ENCODE results near the gene SERTAD1. TPM values are rescaled to one million over a fixed set of nuclear protein-coding genes. Genes with fewer than 3 reads are reported as not detected.
A peak's percentile ranks its signal among the peaks of the same experiment; 100 is the strongest.

Gene SERTAD1
- total RNA-seq, 2 experiments from 2014 or later, result 9.3 to 10.1 TPM

DNA sequence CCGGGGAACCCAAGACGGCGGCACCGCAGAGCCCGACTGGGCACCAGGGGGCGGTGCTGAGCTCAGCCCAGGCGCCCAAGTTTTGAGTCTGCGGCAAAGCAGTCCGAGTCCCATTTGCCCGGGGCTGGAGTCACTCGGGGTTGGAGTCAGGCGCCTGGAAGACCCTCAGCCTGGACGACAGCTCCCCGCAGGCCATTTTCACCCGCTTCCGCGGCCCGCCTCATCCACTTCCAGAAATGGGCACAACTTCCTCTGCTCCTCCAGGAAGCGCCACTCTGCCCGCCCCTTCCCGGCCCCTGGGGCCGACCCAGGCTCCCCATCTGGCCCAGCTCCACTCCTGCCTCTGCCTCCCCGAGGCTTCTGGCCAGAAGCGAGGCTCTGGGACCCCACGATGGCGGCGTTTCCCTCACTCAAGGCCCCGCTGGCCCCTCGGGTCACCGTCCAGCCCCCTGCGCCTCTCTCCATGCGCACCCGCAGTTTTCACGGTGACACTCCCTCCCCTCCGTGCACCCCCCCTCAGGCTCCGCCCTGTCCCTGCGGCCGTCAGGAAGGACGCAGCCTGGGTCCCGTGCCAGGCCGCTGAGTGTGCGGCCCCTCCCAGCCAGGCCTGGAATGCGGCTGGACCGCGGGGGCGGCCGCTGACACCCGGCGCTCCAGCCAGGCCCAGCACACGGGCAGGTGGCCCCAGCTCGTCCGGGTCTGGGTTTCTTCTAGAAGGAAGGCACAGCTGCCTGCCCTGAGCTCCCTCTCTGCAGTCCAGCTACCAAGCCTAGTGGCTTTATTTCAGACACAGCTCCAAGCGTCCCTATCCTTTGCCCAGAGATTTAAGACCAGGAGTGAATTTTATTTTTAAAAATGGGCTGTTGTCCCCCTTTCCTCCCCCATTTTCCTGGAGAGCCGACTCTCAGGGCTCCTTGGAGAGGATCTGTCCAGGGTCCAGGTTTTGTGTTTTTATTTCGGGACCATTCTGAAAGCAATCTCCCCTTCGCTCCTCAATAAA lies 4.7 kb downstream of the SERTAD1 start:
- DNase-seq (peak; percentile 76), ATAC-seq (peak; percentile 48)
- no peaks in the 10 kb centered on the region for H3K27me3 Mint-ChIP-seq (ENCODE audit: low read depth)
- H3K36me3 Mint-ChIP-seq (ENCODE audit: low read depth), result peaks cover 20% of the 10 kb centered on the region
- ChIA-PET CTCF (interaction anchor here (0.7 to 4.2 kb wide), 27 partner anchors 9 to 1019 kb away, joined by 3 to 38 read pairs (median 5); partner anchors contain the start of genes BLVRB, C19orf47, DMAC2 and PLD3), POLR2A (interaction anchor here (0.7 to 1.9 kb wide), 13 partner anchors 8 to 233 kb away, joined by 3 to 24 read pairs (median 4); partner anchors contain the start of genes BLVRB, C19orf47, PLD3 and PRX)
- peak overlapping the region; percentile 80 for H3K4me3 Mint-ChIP-seq
- peak overlapping the region; percentile 92 for H3K27ac Mint-ChIP-seq
- no peaks in the 10 kb centered on the region for H3K9me3 Mint-ChIP-seq (ENCODE audit: insufficient read depth)
- H3K4me1 Mint-ChIP-seq (ENCODE audit: low read depth), result peaks cover 47% of the 10 kb centered on the region

DNA sequence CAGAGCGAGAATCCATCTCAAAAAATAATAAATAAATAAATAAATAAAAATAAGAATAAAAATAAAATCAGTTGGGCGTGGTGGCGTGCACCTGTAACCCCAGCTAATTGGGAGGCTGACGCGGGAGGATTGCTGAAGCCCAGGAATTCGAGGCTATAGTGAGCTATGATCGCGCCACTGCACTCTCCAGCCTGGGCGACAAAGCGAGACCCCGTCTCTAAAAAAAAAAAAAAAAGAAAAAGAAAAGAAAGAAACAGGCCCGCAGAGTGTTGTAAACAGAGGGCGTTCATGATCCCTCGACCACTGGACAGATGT lies 5.4 kb downstream of the SERTAD1 start:
- Mint-ChIP-seq H3K4me1 (ENCODE audit: low read depth) (peaks cover 49% of the 10 kb centered on the region), H3K27ac (peak overlapping the region; percentile 92), H3K9me3 (ENCODE audit: insufficient read depth) (no peaks in the 10 kb centered on the region), H3K27me3 (ENCODE audit: low read depth) (no peaks in the 10 kb centered on the region), H3K4me3 (peak overlapping the region; percentile 80), H3K36me3 (ENCODE audit: low read depth) (peaks cover 20% of the 10 kb centered on the region)
- no peak for DNase-seq
- CTCF ChIA-PET, result interaction anchor here (0.7 to 4.2 kb wide), 26 partner anchors 9 to 1019 kb away, joined by 3 to 38 read pairs (median 6); partner anchors contain the start of genes BLVRB, C19orf47, DMAC2 and PLD3
- POLR2A ChIA-PET, result interaction anchor here (0.6 to 1.9 kb wide), 13 partner anchors 10 to 1583 kb away, joined by 3 to 24 read pairs (median 4); partner anchors contain the start of genes BLVRB, C19orf47, PLD3 and SERTAD3
- ATAC-seq, result no peak

DNA sequence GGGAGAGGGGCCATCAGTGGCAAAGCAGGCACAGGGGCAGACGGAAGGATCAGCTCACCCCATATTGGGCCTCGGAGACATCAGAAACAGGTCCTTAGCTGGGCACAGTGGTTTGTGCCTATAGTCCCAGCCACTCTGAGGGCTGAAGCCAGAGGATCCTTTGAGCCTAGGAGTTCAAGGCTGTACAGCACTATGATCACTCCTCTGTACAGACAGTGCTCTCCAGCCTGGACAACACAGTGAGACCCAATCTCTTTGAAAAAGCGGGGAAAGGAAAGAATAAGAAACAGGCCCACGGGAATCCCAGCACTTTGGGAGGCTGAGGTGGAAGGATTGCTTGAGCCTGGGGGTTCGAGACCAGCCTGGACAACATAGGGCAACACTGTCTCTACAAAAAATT lies 6.0 kb downstream of the SERTAD1 start:
- ATAC-seq (no peak), DNase-seq (no peak)
- Mint-ChIP-seq H3K27ac (peak overlapping the region; percentile 58), H3K36me3 (ENCODE audit: low read depth) (peaks cover 18% of the 10 kb centered on the region), H3K27me3 (ENCODE audit: low read depth) (no peaks in the 10 kb centered on the region), H3K4me3 (peak overlapping the region; percentile 47), H3K4me1 (ENCODE audit: low read depth) (peaks cover 50% of the 10 kb centered on the region), H3K9me3 (ENCODE audit: insufficient read depth) (no peaks in the 10 kb centered on the region)
- POLR2A ChIA-PET, result interaction anchor here (0.6 to 1.9 kb wide), 7 partner anchors 11 to 1582 kb away, joined by 3 to 24 read pairs (median 5); partner anchors contain the start of genes BLVRB and SERTAD3
- CTCF ChIA-PET, result interaction anchor here (0.9 to 4.2 kb wide), 10 partner anchors 11 to 215 kb away, joined by 3 to 38 read pairs (median 10); partner anchors contain the start of genes BLVRB, C19orf47, PLD3 and SERTAD3

DNA sequence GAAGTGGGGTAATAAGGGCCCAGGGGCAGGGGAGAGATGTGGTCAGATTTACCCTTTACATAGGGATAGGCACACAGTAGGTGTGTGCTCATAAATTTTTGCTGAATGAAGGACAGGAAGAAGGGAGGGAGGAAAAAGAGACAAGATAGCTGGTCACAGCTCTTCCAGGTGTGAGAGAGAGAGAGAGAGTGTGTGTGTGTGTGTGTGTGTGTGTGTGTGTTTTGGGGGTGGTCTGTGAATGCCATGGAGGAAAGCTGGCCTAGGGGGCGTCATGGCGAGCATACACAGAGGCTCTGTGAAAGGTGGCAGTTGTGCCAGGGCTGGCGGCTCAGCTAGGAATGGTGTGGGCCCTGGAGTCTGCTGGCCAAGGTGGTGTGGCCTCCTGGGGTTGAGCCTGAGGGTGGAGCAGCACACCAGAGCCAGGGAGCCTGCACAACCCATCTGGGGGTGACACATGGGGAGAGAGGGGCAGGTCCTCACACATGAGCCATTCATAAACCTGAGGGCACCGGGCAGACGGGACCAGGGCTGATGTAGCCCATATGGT lies 6.7 kb downstream of the SERTAD1 start:
- Mint-ChIP-seq H3K4me3 (no peak overlapping the region), H3K27ac (no peak overlapping the region), H3K9me3 (ENCODE audit: insufficient read depth) (no peaks in the 10 kb centered on the region), H3K36me3 (ENCODE audit: low read depth) (peaks cover 14% of the 10 kb centered on the region), H3K27me3 (ENCODE audit: low read depth) (no peaks in the 10 kb centered on the region), H3K4me1 (ENCODE audit: low read depth) (peaks cover 49% of the 10 kb centered on the region)
- no peak for ATAC-seq
- ChIA-PET CTCF (interaction anchor here (1.0 to 4.2 kb wide), 3 partner anchors 15 to 216 kb away, joined by 3 to 16 read pairs (median 8); no protein-coding TSS in a partner anchor), POLR2A (no interaction called here)
- no peak for DNase-seq

DNA sequence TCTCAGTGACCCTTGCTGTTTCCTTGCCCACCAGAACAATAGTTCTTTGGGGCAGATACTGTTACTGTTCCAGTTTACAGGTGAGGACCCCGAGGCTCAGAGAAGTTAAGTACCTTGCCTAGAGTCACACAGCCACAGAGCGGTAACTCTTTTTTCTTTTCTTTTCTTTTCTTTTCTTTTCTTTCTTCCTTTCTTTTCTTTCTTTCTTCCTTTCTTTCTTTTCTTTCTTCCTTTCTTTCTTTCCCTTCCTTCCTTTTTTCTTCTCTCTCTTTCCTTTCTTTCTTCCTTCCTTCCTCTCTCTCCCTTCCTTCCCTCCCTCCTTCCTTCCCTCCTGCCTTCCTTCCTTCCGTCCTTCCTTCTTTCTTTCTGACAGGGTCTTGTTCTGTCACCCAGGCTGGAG lies 7.8 kb downstream of the SERTAD1 start:
- H3K27me3 Mint-ChIP-seq (ENCODE audit: low read depth), result no peaks in the 10 kb centered on the region
- CTCF ChIA-PET, result interaction anchor here (1.0 kb wide), 1 partner anchor 16 kb away, joined by 3 read pairs; no protein-coding TSS in a partner anchor
- ATAC-seq (no peak), DNase-seq (no peak)
- no peak overlapping the region for H3K4me3 Mint-ChIP-seq
- H3K4me1 Mint-ChIP-seq (ENCODE audit: low read depth), result peaks cover 56% of the 10 kb centered on the region
- H3K27ac Mint-ChIP-seq, result peak overlapping the region; percentile 51
- H3K36me3 Mint-ChIP-seq (ENCODE audit: low read depth), result peaks cover 14% of the 10 kb centered on the region
- POLR2A ChIA-PET, result no interaction called here
- no peaks in the 10 kb centered on the region for H3K9me3 Mint-ChIP-seq (ENCODE audit: insufficient read depth)

DNA sequence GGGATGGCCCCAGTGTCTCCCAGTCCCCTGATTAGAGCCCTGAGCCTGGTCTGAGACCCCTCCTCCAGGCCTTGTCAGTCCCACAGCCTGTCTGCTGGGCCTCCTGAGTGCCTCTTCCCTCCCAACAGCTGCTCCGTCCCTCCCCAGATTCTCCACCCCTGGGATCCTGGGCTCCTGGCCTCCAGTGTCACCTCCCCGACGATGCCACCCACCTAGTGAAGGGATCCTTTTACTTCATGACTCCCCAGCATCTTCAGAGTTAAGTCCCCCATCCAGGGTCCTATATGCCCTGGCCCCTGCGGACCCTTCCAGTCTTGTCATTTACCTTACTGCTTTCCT lies 8.2 kb downstream of the SERTAD1 start:
- ChIA-PET CTCF (no interaction called here), POLR2A (no interaction called here)
- Mint-ChIP-seq H3K27me3 (ENCODE audit: low read depth) (no peaks in the 10 kb centered on the region), H3K36me3 (ENCODE audit: low read depth) (peaks cover 12% of the 10 kb centered on the region), H3K9me3 (ENCODE audit: insufficient read depth) (no peaks in the 10 kb centered on the region), H3K4me1 (ENCODE audit: low read depth) (peaks cover 56% of the 10 kb centered on the region), H3K4me3 (no peak overlapping the region), H3K27ac (peak overlapping the region; percentile 30)
- no peak for ATAC-seq
- no peak for DNase-seq

DNA sequence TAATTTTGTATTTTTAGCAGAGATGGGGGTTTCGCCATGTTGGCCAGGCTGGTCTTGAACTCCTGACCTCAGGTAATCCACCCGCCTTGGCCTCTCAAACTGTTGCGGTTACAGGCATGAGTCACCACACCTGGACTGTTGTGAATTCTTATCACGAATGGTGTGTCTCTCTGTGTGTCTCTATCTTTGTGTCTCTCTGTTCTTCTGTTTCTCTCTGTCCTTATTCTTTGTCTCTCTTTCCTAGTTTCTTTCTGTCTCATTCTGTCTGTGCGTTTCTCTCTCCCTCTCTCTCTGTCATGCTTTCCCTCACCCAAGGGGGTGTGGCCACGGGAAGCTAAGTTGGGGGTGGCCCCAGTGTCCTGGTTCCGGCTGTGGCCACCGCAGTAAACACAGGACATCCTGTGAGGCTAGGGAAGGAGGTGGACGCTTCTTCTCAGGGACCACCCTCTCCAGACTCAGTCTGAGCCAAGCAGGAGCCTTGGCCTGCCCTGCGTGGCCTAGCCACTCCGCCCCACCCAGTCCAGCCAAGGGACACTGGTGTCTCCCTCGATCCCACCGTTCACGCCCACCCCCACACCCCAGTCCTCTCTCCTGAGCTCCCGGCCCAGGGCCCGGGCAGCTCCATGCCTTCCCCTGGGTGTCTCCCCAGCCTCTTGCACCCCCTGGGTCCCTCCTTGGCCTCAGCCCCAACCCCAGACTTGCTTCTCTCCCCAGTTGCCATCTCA lies 8.7 kb downstream of the SERTAD1 start:
- ChIA-PET POLR2A (interaction anchor here (0.8 kb wide), 1 partner anchor 10 kb away, joined by 3 read pairs; no protein-coding TSS in a partner anchor), CTCF (interaction anchor here (1.3 to 1.7 kb wide), 2 partner anchors 7 to 14 kb away, joined by 3 to 4 read pairs; no protein-coding TSS in a partner anchor)
- peaks cover 51% of the 10 kb centered on the region for H3K4me1 Mint-ChIP-seq (ENCODE audit: low read depth)
- peak overlapping the region; percentile 30 for H3K27ac Mint-ChIP-seq
- H3K36me3 Mint-ChIP-seq (ENCODE audit: low read depth), result peaks cover 6% of the 10 kb centered on the region
- no peaks in the 10 kb centered on the region for H3K9me3 Mint-ChIP-seq (ENCODE audit: insufficient read depth)
- no peak for ATAC-seq
- no peaks in the 10 kb centered on the region for H3K27me3 Mint-ChIP-seq (ENCODE audit: low read depth)
- no peak for DNase-seq
- H3K4me3 Mint-ChIP-seq, result no peak overlapping the region

DNA sequence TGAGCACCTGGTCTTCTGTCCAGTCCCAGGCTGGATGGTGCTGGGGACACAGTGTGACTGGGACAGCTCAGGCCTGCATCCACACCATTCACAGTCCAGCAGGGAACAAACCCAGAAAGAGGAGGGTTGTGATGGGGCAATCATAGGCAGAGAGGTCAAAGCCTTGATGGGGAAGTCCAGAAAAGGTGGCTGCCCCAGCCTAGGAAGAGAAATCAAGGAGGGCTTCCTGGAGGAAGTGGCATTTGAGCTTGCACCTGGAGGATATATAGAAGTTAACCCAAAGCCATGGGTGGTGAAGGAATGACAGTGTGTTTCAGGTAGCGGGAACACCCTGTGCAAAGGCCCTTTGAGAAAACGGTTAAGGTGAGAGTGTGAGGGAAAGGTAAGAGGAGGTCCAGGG lies 10.0 kb downstream of the SERTAD1 start:
- CTCF ChIA-PET, result interaction anchor here (1.2 to 1.7 kb wide), 3 partner anchors 9 to 50 kb away, joined by 3 to 4 read pairs (median 3); partner anchors contain the start of gene BLVRB
- no peak overlapping the region for H3K27ac Mint-ChIP-seq
- H3K36me3 Mint-ChIP-seq (ENCODE audit: low read depth), result peaks cover 2% of the 10 kb centered on the region
- H3K4me3 Mint-ChIP-seq, result no peak overlapping the region
- no peaks in the 10 kb centered on the region for H3K9me3 Mint-ChIP-seq (ENCODE audit: insufficient read depth)
- no peaks in the 10 kb centered on the region for H3K27me3 Mint-ChIP-seq (ENCODE audit: low read depth)
- no peak for ATAC-seq
- DNase-seq, result no peak
- POLR2A ChIA-PET, result no interaction called here
- peaks cover 48% of the 10 kb centered on the region for H3K4me1 Mint-ChIP-seq (ENCODE audit: low read depth)

DNA sequence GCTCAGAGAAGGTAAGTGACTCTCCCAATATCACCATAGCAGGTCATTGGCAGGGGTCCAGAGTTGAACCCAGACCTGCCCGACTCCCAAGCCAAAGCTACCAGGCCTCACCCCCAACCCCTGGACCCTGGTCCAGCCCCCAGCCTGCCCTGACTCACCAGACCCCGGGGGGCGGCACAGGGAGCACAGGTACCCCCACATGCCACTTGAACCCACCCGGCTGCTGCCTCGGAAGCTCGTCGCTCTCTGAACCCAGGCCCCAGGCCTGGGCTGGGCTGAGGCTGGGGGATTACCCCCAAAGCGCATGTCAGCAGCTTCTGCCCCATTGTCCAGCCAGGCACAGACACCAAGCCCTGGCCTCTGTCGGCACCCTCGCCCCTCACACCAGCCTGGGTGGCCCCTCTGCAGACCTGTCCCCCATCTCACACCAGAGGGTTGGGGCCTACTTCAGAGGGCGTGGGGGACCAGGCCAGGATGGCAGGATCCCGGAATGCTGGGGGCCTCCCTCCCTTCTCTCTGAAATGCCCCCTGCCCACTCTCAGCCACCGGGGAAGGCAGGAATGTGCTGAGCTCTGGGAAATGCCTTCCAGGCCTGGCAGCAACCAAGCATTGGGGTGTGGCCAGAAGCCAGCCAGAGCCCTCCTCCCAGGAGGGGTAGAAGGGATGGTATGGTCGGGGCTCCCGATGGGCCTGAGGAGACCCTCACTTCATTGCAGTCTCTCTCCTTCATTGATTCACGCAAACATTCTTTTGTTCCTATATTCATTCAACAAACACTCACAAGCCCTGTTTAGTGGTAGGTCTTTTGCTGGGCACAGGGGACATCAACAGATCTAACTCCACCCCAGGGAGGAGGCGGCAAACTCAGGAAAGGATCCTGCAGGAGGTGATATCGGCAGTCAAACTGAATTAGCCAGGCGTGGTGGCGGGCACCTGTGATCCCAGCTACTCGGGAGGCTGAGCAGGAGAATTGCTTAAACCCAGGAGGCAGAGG lies 11.0 kb downstream of the SERTAD1 start:
- peaks cover 45% of the 10 kb centered on the region for H3K4me1 Mint-ChIP-seq (ENCODE audit: low read depth)
- no peak overlapping the region for H3K4me3 Mint-ChIP-seq
- CTCF ChIA-PET, result interaction anchor here (1.7 kb wide), 1 partner anchor 109 kb away, joined by 4 read pairs; no protein-coding TSS in a partner anchor
- no peak overlapping the region for H3K27ac Mint-ChIP-seq
- POLR2A ChIA-PET, result no interaction called here
- ATAC-seq (no peak), DNase-seq (no peak)
- H3K9me3 Mint-ChIP-seq (ENCODE audit: insufficient read depth), result no peaks in the 10 kb centered on the region
- H3K27me3 Mint-ChIP-seq (ENCODE audit: low read depth), result no peaks in the 10 kb centered on the region
- H3K36me3 Mint-ChIP-seq (ENCODE audit: low read depth), result peaks cover 1% of the 10 kb centered on the region

DNA sequence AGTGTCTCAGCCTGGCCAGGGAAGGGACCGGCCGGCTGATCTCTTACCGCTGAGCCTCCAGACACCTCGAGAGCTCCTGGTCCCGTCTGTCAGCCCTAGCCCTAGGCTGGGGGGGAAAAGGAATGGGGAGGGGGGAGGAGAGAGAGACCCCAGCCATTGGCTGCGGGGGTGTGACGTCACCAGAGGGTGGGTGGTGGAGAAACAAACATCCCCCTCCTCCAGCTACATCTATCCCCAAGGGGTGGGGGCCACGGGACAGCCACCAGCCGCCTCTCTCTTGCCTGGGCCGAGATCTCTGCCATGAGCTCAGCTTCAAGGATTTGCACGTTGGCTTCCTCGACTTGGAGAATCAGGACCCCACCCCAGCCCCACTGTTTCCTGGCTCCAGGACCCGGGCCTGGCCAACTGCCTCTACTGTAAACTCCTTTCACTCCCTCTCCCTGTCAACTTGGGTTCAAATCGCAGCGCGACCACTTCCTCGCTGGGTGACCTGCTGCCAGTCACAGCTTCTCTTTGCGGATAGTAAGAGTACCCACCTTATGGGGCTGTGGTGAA lies 12.4 kb downstream of the SERTAD1 start, which contains the start of gene PRX:
Gene PRX (minus strand): TSS at position 88 of the 555 bp plus-strand sequence. CDS start 5,446 bp downstream, outside the sequence.
- no peaks in the 10 kb centered on the region for H3K9me3 Mint-ChIP-seq (ENCODE audit: insufficient read depth)
- no peaks in the 10 kb centered on the region for H3K27me3 Mint-ChIP-seq (ENCODE audit: low read depth)
- no peaks in the 10 kb centered on the region for H3K36me3 Mint-ChIP-seq (ENCODE audit: low read depth)
- H3K4me1 Mint-ChIP-seq (ENCODE audit: low read depth), result peaks cover 43% of the 10 kb centered on the region
- no peak for ATAC-seq
- POLR2A ChIA-PET, result interaction anchor here (0.7 to 1.1 kb wide), 3 partner anchors 8 to 66 kb away, joined by 3 to 5 read pairs (median 3); no protein-coding TSS in a partner anchor
- no peak within 1 kb of the TSS for H3K4me3 Mint-ChIP-seq
- CTCF ChIA-PET, result interaction anchor here (0.8 to 1.7 kb wide), 2 partner anchors 108 to 136 kb away, joined by 3 to 4 read pairs; no protein-coding TSS in a partner anchor
- H3K27ac Mint-ChIP-seq, result peak within 1 kb of the TSS; percentile 68
- no peak for DNase-seq

Data from activated CD8-positive, alpha-beta T cell treated with anti-CD3 and anti-CD28 coated beads, Interleukin-2, amount 10 ng/mL, durations not matched to agents 7 days and 5 days (primary cell).